Measurements from ENCODE around the gene FBXL3.

- TF ChIP-seq CTCF (conservative IDR thresholded peaks at IDR 0.05; ENCODE audit: low read depth, low read length) (no peak), EZH2 (IDR thresholded peaks at IDR 0.05; ENCODE audit: low read length, unreplicated experiment) (no peak), EZH2phosphoT487 (IDR thresholded peaks at IDR 0.05; ENCODE audit: borderline replicate concordance, low read length) (no peak)
Observed at GRCh38 chr13:77026255-77026860, 601 bp downstream of the FBXL3 start.
